ENCODE measurements around the gene TMEM221. TPM values are rescaled to one million over a fixed set of nuclear protein-coding genes. Genes with fewer than 3 reads are reported as not detected.

Gene TMEM221
- total RNA-seq, 1 experiment from 2014 or later: not detected

GRCh38 chr19:17385878-17386611 lies 62.4 kb downstream of the TMEM221 start:
- peak; percentile 52 to 68 for DNase-seq
- Mint-ChIP-seq H3K4me1 (ENCODE audit: low read depth, unreplicated experiment) (peaks cover 6% of the 10 kb centered on the region), H3K36me3 (ENCODE audit: insufficient read depth, unreplicated experiment) (no peaks in the 10 kb centered on the region), H3K9me3 (ENCODE audit: unreplicated experiment) (no peaks in the 10 kb centered on the region), H3K27me3 (ENCODE audit: insufficient read depth, unreplicated experiment) (peaks cover 3% of the 10 kb centered on the region), H3K4me3 (ENCODE audit: unreplicated experiment) (no peak overlapping the region), H3K27ac (ENCODE audit: unreplicated experiment) (no peak overlapping the region)
- no TSS peak for BruUV-seq (replicated peaks)
- intact Hi-C loops (cut with micrococcal nuclease; ENCODE audit: unreplicated experiment): loop anchor here (1.0 kb wide), 1 partner anchor 40 kb away; no protein-coding TSS in a partner anchor
- no peaks in the 10 kb centered on the region for H3K27me3 ChIP-seq (replicated peaks; ENCODE audit: control insufficient read depth, insufficient read depth, low read length)
- peak; percentile 76 to 85 for TF ChIP-seq CTCF (IDR thresholded peaks at IDR 0.05; ENCODE audit: insufficient read depth in 1 of 2, low read depth in 1 of 2, low read length in 1 of 2, severe bottlenecking in 1 of 2, unreplicated experiment in 1 of 2)
- ChIA-PET POLR2A (no interaction called here), CTCF (interaction anchor here (0.5 to 1.1 kb wide), 9 partner anchors 9 to 160 kb away, joined by 3 to 10 read pairs (median 4); partner anchors contain the start of genes MRPL34 and OCEL1)
- no peaks in the 10 kb centered on the region for H3K4me1 ChIP-seq
- peaks cover 14% of the 10 kb centered on the region for H3K9me3 ChIP-seq
- H3K36me3 ChIP-seq (ENCODE audit: control insufficient read depth, insufficient read depth, low read length): no peaks in the 10 kb centered on the region
- H3K4me3 ChIP-seq (ENCODE audit: low read depth, low read length): no peak overlapping the region

Other genes starting within 250 kb of the TMEM221 start
- gene USE1, start 233.3 kb downstream of the TMEM221 start, total RNA-seq (2022): 20.2 and 20.7 TPM in 2 replicates
- gene OCEL1, start 222.4 kb downstream of the TMEM221 start, total RNA-seq (2022): 14.9 and 20.3 TPM in 2 replicates
- gene NR2F6, start 202.7 kb downstream of the TMEM221 start, total RNA-seq (2022): 94.4 and 96.5 TPM in 2 replicates
- gene USHBP1, start 183.9 kb downstream of the TMEM221 start, total RNA-seq (2022): not detected in 2 replicates
- 91.7 and 98.8 TPM in 2 replicates for gene BABAM1, start 181.2 kb downstream of the TMEM221 start, total RNA-seq (2022)
- gene ANKLE1, start 166.8 kb downstream of the TMEM221 start, total RNA-seq (2022): 14.3 and 17.4 TPM in 2 replicates
- 9.4 and 11.3 TPM in 2 replicates for gene ABHD8, start 145.2 kb downstream of the TMEM221 start, total RNA-seq (2022)
- 78.9 and 88.5 TPM in 2 replicates for gene MRPL34, start 142.8 kb downstream of the TMEM221 start, total RNA-seq (2022)
- gene DDA1, start 139.1 kb downstream of the TMEM221 start, total RNA-seq (2022): 43.8 and 55.6 TPM in 2 replicates
- 11.5 TPM in 2 replicates for gene ANO8, start 113.8 kb downstream of the TMEM221 start, total RNA-seq (2022)
- 50.1 and 50.7 TPM in 2 replicates for gene GTPBP3, start 111.1 kb downstream of the TMEM221 start, total RNA-seq (2022)
- gene PLVAP, start 71.3 kb downstream of the TMEM221 start, total RNA-seq (2022): not detected in 2 replicates
- 1.0 and 1.3 TPM in 2 replicates for gene CCDC194, start 54.5 kb downstream of the TMEM221 start, total RNA-seq (2022)
- gene BST2, start 43.0 kb downstream of the TMEM221 start, total RNA-seq (2022): 94.3 and 98.4 TPM in 2 replicates
- gene MVB12A, start 28.6 kb downstream of the TMEM221 start, total RNA-seq (2022): 36.7 and 37.6 TPM in 2 replicates
- gene NXNL1, start 12.3 kb upstream of the TMEM221 start, total RNA-seq (2022): not detected in 2 replicates
- 3.7 and 3.9 TPM in 2 replicates for gene SLC27A1, start 21.9 kb upstream of the TMEM221 start, total RNA-seq (2022)
- 69.2 and 69.7 TPM in 2 replicates for gene PGLS, start 63.0 kb upstream of the TMEM221 start, total RNA-seq (2022)
- 80.1 and 81.9 TPM in 2 replicates for gene COLGALT1, start 107.0 kb upstream of the TMEM221 start, total RNA-seq (2022)
- gene UNC13A, start 239.7 kb upstream of the TMEM221 start, total RNA-seq (2022): 0.18 and 0.23 TPM in 2 replicates